HEK293 (cell line): ENCODE data around the gene RPUSD2.

Source experiments
- CTCF ChIA-PET: fragments of 350-600 bp; formaldehyde crosslinking; extraction: SDS; loops from one replicate; lab custom pipeline; 2021; ENCODE audit warnings: antibody characterized with exemption; lab: Yijun Ruan, JAX
- POLR2A ChIA-PET: fragments of 300-600 bp; formaldehyde crosslinking; extraction: SDS; loops from one replicate; lab custom pipeline; 2020; ENCODE audit warnings: antibody characterized with exemption, inconsistent platforms; lab: Yijun Ruan, JAX
- H3K27ac ChIP-seq: fragments of 200-500 bp; sonication (Bioruptor generic); 2 replicates; pipeline ENCODE4 v1.5.1; 2014; ENCODE audit warnings: low read depth, low read length, control low read depth, inconsistent platforms; ENCODE audit errors: extremely low read depth
- H3K36me3 ChIP-seq, 2 experiments: fragments of 200-500 bp in 1 of 2; sonication (Bioruptor generic) in 1 of 2; 1 replicate in 1 of 2; 2 replicates in 1 of 2; pipeline ENCODE4 v1.5.1; 2014 to 2017; ENCODE audit warnings: inconsistent platforms in 2 of 2, low read length in 2 of 2; ENCODE audit not compliant: control insufficient read depth in 2 of 2, insufficient read depth in 1 of 2
- H3K4me1 ChIP-seq: fragments of 200-500 bp; sonication (Bioruptor generic); 2 replicates; pipeline ENCODE4 v1.5.1; 2014; ENCODE audit warnings: mild to moderate bottlenecking, low read length, inconsistent platforms; ENCODE audit not compliant: control insufficient read depth, insufficient read depth
- H3K4me3 ChIP-seq: 2 replicates; pipeline ENCODE4 v1.5.1; 2011; ENCODE audit warnings: low read depth, mild to moderate bottlenecking, control low read depth, low read length, moderate library complexity
- H3K9me3 ChIP-seq: fragments of 200-500 bp; sonication (Bioruptor generic); 2 replicates; pipeline ENCODE4 v1.5.1; 2014; ENCODE audit warnings: low read depth, low read length, inconsistent platforms; ENCODE audit not compliant: control insufficient read depth, insufficient read depth
- HIC1 ChIP-seq: fragments of 450-650 bp; formaldehyde crosslinking; IDR thresholded peaks from 2 replicates; pipeline ENCODE4 v1.5.1; 2016; ENCODE audit warnings: missing biosample characterization, missing genetic modification characterization
- OSR2 ChIP-seq: fragments of 450-650 bp; formaldehyde crosslinking; IDR thresholded peaks from 2 replicates; pipeline ENCODE4 v1.5.1; 2016; ENCODE audit warnings: missing biosample characterization, missing genetic modification characterization
- YY1 ChIP-seq: fragments of 450-650 bp; formaldehyde crosslinking; IDR thresholded peaks from 2 replicates; pipeline ENCODE4 v1.5.1; 2018; ENCODE audit warnings: missing biosample characterization, missing genetic modification characterization
- ZBTB48 ChIP-seq: fragments of 450-650 bp; formaldehyde crosslinking; IDR thresholded peaks from 2 replicates; pipeline ENCODE4 v1.5.1; 2016; ENCODE audit warnings: missing biosample characterization, missing genetic modification characterization
- ZBTB6 ChIP-seq: fragments of 450-650 bp; formaldehyde crosslinking; IDR thresholded peaks from 2 replicates; pipeline ENCODE4 v1.5.1; 2017; ENCODE audit warnings: missing biosample characterization, missing genetic modification characterization
- ZNF146 ChIP-seq: fragments of 450-650 bp; formaldehyde crosslinking; IDR thresholded peaks from 2 replicates; pipeline ENCODE4 v1.5.1; 2016; ENCODE audit warnings: missing biosample characterization, missing genetic modification characterization
- ZNF2 ChIP-seq: fragments of 450-650 bp; formaldehyde crosslinking; IDR thresholded peaks from 2 replicates; pipeline ENCODE4 v1.5.1; 2016; ENCODE audit warnings: missing biosample characterization, missing genetic modification characterization
- ZNF366 ChIP-seq: fragments of 450-650 bp; formaldehyde crosslinking; conservative IDR thresholded peaks from 2 replicates; pipeline ENCODE4 v1.5.1; 2016; ENCODE audit warnings: missing biosample characterization, missing genetic modification characterization
- ZNF513 ChIP-seq: fragments of 450-650 bp; IDR thresholded peaks from 2 replicates; pipeline ENCODE4 v1.5.1; 2018; ENCODE audit warnings: missing biosample characterization, missing genetic modification characterization
- ZSCAN18 ChIP-seq: fragments of 450-650 bp; formaldehyde crosslinking; IDR thresholded peaks from 2 replicates; pipeline ENCODE4 v1.5.1; 2016; ENCODE audit warnings: missing biosample characterization, missing genetic modification characterization

The RPUSD2 gene

GRCh38 chr15:40600956-40601355 lies 31.9 kb downstream of the RPUSD2 start:
- no peaks in the 10 kb centered on the region for H3K9me3 ChIP-seq
- CTCF ChIA-PET = interaction anchor here (1.0 to 2.3 kb wide), 2 partner anchors 11 to 12 kb away, joined by 4 to 13 read pairs; no protein-coding TSS in a partner anchor
- POLR2A ChIA-PET = no interaction called here

GRCh38 chr15:40603935-40604334 lies 34.8 kb downstream of the RPUSD2 start:
- no peaks in the 10 kb centered on the region for H3K9me3 ChIP-seq
- TF ChIP-seq ZNF366 (tag by site-specific recombination) (no peak), ZNF513 (tag by site-specific recombination) (peak; percentile 92)
- POLR2A ChIA-PET = no interaction called here
- peaks cover 8 to 15% of the 10 kb centered on the region in 2 experiments; a peak in 2 of 3 replicates for H3K36me3 ChIP-seq
- no peak overlapping the region for H3K4me3 ChIP-seq
- H3K4me1 ChIP-seq = no peaks in the 10 kb centered on the region; the same call in 1 of the 2 replicates
- H3K27ac ChIP-seq = no peak overlapping the region
- CTCF ChIA-PET = no interaction called here

More at GRCh38 chr15:40600956-40601355, 31.9 kb downstream of the RPUSD2 start:
- no peak overlapping the region for H3K27ac ChIP-seq
- peaks cover 0 to 2% of the 10 kb centered on the region in 2 experiments; a peak in 2 of 3 replicates for H3K36me3 ChIP-seq
- H3K4me1 ChIP-seq = no peaks in the 10 kb centered on the region; the same call in 1 of the 2 replicates
- no peak overlapping the region for H3K4me3 ChIP-seq
- TF ChIP-seq OSR2 (tag by site-specific recombination) (peak; percentile 63), ZNF146 (tag by site-specific recombination) (no peak)

- H3K36me3 ChIP-seq = peaks cover 12 to 15% of the 10 kb centered on the region in 2 experiments; a peak in 2 of 3 replicates
- ChIA-PET POLR2A (no interaction called here), CTCF (no interaction called here)
Observed at GRCh38 chr15:40613080-40613479, 44.0 kb downstream of the RPUSD2 start.

More at GRCh38 chr15:40613080-40613479, 44.0 kb downstream of the RPUSD2 start:
- no peak overlapping the region for H3K27ac ChIP-seq
- no peaks in the 10 kb centered on the region for H3K9me3 ChIP-seq
- TF ChIP-seq ZSCAN18 (no peak), ZBTB48 (tag by site-specific recombination) (no peak), ZNF2 (tag by site-specific recombination) (no peak), HIC1 (tag by site-specific recombination) (no peak), YY1 (tag by site-specific recombination) (no peak), ZBTB6 (tag by site-specific recombination) (no peak)
- H3K4me3 ChIP-seq = no peak overlapping the region
- H3K4me1 ChIP-seq = no peaks in the 10 kb centered on the region
